Measurements from ENCODE around the gene LLGL1.
"Not testable (repeated sequence)": the region's sequence is repeated elsewhere in the genome, so short reads cannot be mapped to it uniquely, and the experiment has no call there.

The LLGL1 gene

DNA sequence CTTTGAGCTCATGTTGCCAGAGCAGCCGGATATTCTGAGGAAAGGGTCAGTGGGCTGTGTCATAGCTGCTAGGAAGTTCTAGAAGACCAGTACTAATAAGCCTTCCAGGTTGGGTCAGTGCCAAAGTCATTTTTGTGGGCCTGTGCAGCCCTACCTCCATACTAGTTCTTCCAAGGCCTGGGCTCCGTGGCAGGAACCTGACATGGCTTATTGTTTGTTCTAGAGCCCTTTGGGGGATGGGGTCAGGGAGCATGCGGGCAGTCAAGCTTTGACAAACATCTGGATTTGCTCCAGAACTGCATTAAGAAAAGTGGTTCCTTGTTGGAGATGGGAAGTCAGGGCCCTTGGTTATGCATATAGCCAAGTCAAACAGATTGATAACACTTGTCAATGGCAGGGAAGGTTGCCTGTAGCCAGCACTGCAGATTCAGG lies 34.2 kb upstream of the LLGL1 start:
- DNase-seq (ENCODE audit: low read depth, low spot score): no peak
- no peak overlapping the region for H3K4me3 ChIP-seq (ENCODE audit: low read length)

DNA sequence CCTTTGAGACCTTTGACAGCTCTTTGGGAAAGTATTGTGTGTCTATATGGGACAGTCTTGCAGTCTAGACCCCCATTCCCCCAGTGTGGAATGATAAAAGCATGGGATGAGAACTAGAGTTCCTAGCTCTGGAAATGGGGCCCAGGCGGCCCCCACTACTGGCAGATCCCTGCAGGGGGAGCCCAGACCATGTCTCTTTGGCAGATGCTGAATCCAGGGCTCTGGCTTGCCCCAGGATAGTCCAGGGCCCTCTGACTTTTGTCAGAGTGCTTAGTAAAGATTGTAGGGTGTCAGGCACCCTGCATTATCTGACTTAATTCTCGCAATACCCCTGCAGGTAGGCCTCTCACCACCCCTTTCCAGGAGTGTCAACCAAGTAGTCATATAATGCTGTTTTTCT lies 33.5 kb upstream of the LLGL1 start:
- DNase-seq (ENCODE audit: low read depth, low spot score): no peak
- no peak overlapping the region for H3K4me3 ChIP-seq (ENCODE audit: low read length)

DNA sequence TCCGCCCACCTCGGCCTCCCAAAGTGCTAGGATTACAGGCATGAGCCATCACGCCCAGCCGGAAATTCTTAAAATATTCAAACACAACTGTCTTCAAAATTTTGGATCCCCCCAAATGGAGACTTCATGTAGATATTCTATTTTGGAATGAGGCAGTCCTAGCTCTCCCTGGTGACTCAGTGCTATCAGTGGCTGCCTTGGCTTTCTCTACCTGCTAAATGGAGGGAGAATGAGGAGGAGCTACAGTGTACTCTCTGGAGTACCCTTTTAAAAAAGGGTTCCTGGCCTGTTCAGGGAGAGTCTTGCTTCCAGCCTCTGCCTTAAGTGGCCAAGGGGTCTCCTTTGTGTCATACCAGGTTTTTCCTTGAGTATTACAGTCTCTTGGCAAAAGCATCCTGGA lies 31.0 kb upstream of the LLGL1 start:
- H3K4me3 ChIP-seq (ENCODE audit: low read length): no peak overlapping the region
- DNase-seq (ENCODE audit: low read depth, low spot score): no peak

DNA sequence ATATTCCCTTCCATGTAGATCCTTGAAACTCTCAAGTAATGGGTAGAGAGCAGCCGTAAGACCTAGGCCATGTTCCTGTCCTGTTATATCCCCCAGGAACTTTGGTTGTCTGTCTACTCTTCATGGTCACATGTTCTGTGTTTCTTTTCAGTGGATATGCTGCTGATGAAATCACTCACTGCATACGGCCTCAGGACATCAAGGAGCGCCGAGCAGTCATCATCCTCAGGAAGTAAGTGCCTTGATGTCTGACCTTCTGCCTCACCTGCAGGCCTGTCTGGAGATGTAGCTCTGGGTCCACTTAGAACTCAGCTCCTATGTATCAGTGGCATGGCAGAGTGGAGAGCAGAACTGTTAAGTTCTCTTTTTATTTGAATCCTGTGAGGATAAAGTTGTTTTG lies 30.6 kb upstream of the LLGL1 start:
- no peak overlapping the region for H3K4me3 ChIP-seq (ENCODE audit: low read length)
- no peak for DNase-seq (ENCODE audit: low read depth, low spot score)

DNA sequence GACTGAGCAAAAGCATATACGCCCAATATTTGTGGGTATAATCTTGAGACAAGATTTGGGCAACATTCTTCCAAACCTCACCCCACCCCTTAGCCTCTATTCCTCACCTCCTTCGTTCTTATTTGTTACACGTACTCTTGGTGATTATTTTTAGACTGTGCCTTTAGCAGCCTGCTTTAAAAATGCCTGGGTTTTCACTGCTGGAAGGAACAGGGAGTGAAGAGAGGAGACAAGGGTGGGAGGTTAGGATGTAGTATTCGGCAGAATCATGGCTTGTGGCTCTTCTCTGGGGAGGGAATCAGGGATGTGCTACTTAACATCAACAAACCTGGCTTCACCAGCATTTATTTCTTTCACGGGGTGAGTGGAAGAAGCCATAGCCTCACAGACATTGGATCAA lies 30.2 kb upstream of the LLGL1 start:
- no peak overlapping the region for H3K4me3 ChIP-seq (ENCODE audit: low read length)
- DNase-seq (ENCODE audit: low read depth, low spot score): no peak

DNA sequence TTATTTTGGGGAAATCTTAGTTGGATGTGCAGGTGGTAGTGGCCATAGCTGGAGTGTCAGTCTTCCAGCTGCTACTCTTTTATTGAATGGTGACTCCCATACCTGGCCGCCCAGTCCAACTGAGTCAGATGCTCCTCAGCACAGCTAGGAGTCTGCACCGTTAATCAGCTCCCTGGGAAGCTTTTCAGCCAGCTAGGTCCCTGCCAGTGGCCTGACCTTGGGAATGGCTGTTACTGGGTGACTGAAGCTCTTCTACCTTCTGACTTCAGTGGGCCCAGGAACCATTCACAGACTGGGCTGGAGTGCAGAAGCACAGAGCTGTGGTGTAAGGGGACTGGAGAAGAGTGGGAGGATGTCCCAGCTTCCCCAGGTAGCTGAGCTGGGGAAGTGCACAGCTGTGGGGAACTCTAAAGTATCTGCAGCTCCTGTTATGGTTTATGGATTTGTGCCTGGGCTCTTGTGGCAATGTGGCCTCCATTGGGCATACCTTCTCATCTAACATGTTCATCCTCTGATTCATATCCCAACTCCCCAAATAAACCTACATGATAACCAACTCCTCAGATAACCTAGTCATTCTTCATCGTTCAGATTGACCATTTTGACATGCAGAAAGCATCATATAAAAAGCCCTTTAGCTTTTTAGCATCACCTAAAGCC lies 27.8 kb upstream of the LLGL1 start:
- DNase-seq (ENCODE audit: low read depth, low spot score): no peak
- H3K4me3 ChIP-seq (ENCODE audit: low read length): no peak overlapping the region

DNA sequence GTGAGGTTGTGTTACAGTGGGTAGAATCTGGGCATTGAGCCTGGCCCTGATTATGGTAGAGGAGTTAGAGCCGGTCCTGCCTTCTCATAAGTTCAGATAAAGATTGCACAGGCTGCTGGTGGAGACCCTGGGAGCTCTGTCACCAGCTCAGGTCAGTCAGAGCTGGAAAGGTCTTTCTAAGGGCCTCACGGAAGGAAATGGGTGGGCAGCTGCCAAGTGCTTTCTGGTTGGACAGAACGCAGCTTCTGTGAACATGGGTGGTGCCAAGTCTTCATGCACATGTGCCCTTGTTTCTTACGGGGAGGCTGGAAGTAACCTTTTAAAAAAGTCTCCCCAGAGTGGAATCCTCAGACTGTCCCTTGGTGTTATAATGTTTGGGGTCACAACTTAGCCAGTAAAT lies 26.9 kb upstream of the LLGL1 start:
- no peak for DNase-seq (ENCODE audit: low read depth, low spot score)
- H3K4me3 ChIP-seq (ENCODE audit: low read length): no peak overlapping the region

DNA sequence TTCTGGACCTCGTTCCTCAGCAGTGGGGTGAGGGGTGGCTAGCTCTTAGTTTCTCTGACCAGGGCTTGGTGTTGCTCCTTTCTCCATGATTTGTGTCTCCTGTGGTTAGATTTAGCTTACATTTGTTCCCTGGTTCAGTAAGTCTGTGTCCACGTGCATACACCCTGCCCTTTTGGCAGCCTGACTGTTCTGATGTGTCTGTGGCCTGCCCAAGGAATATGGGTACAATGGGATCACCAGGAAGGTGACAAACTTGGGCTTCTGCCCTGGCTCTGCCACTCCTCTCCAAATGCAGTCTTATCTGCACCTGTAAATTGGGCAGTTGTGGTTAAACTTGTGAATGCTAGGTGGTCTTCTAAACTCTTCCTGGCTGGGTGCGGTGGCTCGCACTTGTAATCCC lies 24.3 kb upstream of the LLGL1 start:
- no peak for DNase-seq (ENCODE audit: low read depth, low spot score)
- H3K4me3 ChIP-seq (ENCODE audit: low read length): no peak overlapping the region

DNA sequence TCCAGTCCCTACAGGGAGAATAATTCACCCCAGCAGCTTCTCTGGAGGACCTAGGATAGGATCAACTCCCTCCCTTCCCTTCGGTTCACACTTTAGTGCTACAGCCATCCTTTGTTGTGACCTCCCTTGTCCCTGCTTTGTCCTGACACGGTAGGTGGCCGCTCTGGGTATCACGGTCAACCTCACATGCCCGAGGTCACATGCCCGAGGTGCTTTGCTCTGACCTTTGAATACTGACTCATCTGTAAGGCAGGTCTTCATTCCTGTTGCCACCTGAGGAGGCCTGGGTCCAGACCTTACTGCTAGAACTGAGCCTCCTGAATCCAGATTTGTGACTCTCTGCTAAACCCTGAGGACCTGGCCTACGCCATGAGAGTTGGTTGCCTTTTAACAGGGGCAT lies 22.1 kb upstream of the LLGL1 start:
- no peak for DNase-seq (ENCODE audit: low read depth, low spot score)
- H3K4me3 ChIP-seq (ENCODE audit: low read length): no peak overlapping the region

DNA sequence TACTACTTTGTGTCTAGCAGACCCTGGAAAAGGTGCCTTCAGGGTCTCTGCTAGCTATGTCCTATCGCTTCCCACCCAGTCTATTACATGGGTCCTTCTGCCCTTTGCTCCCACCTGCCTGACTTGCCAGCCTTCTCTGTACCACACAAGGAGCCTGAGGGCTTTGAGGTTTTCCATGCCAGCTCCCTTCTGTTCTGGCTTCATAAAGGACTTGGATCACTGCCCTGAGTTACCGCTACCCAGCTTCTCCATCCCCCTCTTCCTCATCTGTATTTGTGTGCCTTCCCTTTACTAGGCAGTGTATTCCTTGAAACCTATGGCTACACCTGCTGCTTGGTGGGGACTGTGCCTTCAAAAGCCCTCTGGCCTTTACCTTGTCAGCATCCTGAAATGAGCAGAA lies 19.6 kb upstream of the LLGL1 start:
- no peak overlapping the region for H3K4me3 ChIP-seq (ENCODE audit: low read length)
- no peak for DNase-seq (ENCODE audit: low read depth, low spot score)

DNA sequence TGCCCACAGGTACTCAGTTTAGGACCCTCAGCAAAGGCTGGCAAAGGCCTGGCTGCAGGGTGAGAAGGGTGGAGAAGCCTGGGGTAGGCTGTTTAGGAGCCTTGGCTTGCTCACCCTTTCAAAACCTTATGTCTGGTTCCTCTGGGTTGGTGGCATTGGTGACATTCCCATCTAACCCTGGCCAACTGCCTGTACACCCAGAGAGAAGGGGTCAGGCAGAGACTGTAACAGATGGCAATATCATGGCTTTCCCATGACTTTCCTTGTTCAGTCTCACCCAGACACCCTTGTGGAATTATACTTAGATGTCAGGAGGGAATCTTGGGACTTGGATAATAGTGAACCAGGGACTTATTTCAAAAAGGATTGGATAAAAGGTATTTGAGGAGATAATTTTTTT lies 18.5 kb upstream of the LLGL1 start:
- no peak overlapping the region for H3K4me3 ChIP-seq (ENCODE audit: low read length)
- no peak for DNase-seq (ENCODE audit: low read depth, low spot score)

DNA sequence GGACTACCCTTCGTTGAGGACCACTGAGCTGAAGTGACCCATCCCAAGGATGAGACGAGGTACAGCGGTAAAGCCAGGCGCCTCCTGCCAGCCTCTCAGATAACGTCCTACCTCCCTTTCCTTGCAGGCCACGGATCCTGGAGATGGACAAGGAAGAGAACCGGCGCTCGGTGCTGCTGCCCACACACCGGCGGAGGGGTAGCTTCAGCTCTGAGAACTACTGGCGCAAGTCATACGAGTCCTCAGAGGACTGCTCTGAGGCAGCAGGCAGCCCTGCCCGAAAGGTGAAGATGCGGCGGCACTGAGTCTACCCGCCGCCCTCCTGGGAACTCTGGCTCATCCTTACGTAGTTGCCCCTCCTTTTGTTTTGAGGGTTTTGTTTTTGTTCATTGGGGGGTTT lies 17.3 kb upstream of the LLGL1 start:
- no peak for DNase-seq (ENCODE audit: low read depth, low spot score)

DNA sequence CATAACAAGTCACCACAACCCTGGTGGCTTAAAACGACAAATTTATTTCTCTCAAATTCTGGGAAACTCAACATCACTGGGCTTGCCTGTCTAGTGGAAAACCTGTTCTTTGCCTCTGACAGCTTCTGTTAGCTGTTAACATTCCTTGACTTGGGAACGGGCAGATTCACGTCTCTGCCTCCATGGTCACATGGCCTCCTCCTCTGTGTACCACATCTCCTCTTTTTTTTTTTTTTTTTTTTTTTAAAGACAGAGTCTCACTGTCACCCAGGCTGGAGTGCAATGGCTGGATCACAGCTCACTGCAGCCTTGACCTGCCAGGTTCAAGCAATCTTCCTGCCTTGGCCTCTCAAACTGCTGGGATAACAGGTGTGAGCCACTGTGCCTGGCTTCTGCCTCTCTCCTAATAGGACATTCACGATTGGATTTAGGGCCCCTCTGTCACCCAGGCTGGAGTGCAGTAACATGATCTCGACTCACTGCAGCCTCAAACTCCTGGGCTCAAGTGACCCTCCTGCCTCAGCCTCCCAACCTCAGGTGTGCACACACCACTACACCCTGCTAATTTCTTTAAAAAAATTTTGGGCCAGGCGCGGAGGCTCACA lies 11.7 kb upstream of the LLGL1 start:
- no peak overlapping the region for H3K4me3 ChIP-seq (ENCODE audit: low read length)
- DNase-seq (ENCODE audit: low read depth, low spot score): no peak

More for the DNA sequence above, 17.3 kb upstream of the LLGL1 start:
- H3K4me3 ChIP-seq (ENCODE audit: low read length): no peak overlapping the region

DNA sequence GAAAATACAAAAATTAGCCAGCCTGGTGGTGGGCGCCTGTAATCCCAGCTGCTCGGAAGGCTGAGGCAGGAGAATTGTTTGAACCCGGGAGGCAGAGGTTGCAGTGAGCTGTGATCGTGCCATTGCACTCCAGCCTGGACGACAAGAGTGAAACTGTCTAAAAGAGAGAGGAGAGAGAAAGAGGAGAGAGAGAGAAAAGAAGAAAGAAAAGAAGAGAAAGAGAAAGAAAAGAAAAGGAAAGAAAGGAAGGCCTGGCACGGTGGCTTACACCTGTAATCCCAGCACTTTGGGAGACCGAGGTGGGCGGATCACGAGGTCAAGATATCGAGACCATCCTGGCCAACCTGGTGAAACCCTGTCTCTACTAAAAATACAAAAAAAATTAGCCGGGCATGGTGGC lies 8.5 kb upstream of the LLGL1 start:
- not testable (repeated sequence) for DNase-seq (ENCODE audit: low read depth, low spot score); H3K4me3 ChIP-seq (ENCODE audit: low read length)

DNA sequence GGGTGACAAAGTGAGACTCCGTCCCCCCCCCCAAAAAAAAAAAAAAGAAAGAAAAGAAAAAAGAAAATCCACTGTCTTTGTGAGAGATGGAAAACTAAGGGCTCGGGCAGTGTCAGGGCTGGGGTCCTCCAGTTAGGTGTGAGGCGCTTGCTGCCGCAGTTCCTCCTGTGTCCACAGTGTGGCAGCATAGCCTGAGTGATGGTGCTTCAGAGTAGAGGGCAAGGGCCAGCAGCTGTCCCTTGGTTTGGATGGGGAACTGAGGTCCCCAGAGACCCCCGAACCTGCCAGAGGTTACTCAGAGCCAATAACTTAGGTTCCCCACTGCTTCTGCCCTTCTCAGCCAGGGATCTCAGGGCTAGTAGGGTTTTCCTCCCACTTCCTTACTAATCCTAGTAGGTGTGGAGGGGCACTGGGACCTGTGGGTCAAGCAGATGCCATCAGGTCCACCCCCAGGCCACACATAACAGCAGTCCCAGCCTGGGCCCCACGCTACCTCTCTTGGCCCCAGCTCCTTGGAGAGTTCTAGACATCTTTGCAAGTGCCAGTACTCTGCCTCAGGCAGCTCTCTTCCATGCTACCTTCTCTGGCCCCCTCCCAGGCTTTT lies 7.9 kb upstream of the LLGL1 start:
- peak; percentile 32 for DNase-seq (ENCODE audit: low read depth, low spot score)
- no peak overlapping the region for H3K4me3 ChIP-seq (ENCODE audit: low read length)

DNA sequence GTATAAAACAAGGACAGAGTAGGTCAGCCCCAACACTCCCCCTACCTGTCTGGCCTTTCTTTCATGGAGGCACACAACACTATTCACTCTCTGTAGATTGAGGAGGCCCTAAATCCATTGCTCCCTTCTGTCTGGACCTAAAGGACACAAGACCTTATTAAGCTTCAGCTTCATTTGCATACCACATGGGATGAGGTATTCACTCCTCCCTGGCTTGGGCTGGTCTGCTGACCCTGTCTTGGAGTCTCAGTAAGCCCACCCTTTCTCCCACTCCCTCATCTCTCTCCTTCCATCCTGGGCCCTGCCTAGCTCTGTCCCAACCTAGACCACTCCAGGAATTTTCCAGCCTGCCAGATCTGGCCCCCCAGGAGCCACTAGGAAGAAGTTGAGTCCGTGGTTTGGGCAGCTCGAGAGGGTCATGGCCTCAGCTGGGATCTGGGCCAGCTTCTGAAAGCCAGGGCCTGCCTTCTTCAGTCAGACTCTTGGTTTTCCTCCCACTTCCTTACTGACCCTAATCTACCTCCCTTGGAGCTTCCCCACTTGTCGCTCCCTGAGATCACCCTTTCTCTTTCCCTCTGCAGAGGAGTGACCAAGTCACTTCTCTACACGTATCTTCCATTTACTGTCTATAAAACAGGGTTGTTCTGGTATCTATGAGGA lies 6.5 kb upstream of the LLGL1 start:
- no peak for DNase-seq (ENCODE audit: low read depth, low spot score)
- no peak overlapping the region for H3K4me3 ChIP-seq (ENCODE audit: low read length)

DNA sequence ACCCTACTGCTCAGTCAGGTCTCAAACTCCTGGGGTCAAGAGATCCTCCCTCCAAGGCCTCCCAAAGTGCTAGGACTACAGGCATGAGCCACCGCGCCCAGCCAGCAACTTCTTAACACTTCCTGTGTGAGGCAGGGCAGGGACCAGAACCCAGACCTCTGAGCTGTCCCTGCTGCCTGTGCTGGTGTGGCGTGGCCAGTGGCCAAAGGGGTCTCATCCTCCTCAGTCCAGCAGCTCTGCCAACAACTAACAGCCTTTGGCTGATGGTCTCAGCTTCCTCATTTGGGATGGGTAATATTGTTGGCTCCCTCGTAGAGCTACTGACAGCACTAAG lies 1.4 kb upstream of the LLGL1 start:
- DNase-seq (ENCODE audit: low read depth, low spot score): no peak
- no peak overlapping the region for H3K4me3 ChIP-seq (ENCODE audit: low read length)

DNA sequence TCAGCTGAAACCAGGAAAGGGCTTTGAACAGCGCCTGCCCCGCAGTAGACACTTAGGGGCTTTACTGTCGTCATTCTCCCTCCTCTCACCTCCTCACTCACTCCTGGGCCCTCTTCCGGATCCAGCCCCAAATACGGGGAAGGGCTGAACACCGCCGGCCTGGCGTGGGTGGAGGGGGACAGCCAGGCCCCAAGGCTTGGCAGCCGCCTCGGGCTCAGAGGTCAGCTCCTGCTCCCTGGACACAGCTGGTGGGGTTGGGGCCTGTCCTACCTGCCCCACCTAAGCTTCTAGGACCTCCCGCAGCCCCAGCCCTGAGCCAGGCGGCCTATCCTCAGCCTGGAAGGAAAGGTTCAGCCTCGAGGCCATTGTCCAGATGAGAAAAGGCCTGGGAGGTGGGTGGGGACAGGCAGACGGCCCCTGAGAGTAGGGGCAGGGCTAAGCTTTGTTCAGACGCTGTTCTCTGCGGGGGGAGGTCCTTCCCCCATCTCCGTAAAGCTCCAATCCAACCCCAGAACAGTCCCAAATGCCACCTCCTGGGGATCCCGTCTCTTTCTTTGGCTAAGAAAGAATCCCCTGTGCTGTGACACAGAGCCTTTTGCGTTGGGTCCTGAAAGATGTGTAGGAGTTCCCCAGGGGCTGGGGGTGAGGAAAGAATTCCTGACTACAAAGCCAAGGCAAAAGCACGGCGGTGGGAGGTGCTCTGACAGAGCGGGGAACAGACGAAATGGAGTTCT lies 881 bp upstream of the LLGL1 start:
- DNase-seq (ENCODE audit: low read depth, low spot score): no peak
- peak overlapping the region; percentile 55 for H3K4me3 ChIP-seq (ENCODE audit: low read length)

DNA sequence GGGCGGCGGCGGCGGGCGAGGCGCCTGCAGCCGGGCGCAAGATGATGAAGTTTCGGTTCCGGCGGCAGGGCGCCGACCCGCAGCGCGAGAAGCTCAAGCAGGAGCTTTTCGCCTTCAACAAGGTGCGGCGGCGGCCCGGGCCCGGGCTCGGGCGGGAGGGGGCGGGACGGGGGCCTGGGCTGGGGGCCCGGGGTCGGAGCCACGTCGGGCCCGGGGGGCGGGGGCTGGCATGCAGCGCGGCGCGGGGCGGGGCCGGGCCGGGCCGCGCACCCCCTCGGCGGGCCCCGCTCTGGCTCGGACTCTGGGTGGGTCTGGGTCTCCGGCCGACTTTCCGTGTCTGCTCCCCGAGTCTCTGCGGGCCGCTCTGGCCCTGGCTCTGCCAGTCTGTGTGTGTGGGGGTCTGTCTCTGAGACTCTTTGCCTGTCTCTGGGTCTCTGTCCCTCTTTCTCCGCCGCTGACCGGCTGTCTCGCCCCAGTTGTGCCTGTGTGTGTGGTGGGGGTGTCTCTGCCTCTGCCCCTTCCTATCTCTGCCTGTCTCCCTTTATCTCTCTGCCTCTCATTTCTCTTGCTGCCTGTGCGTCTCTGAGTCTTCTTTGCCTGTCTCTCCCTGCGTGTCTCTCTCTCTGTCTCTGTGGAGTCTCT lies 328 bp downstream of the LLGL1 start:
- peak overlapping the region; percentile 70 for H3K4me3 ChIP-seq (ENCODE audit: low read length)
- DNase-seq (ENCODE audit: low read depth, low spot score): no peak
